SK-N-SH (cell line): ENCODE measurements around the gene ANK2. TPM values are rescaled to one million over a fixed set of nuclear protein-coding genes. Genes with fewer than 3 reads are reported as not detected.

Experiments used
- CTCF ChIA-PET: fragments of 300-600, 350-600 bp; formaldehyde crosslinking; extraction: SDS; loops from one replicate; lab custom pipeline; 2021; lab: Yijun Ruan, JAX
- POLR2A ChIA-PET: fragments of 350-600 bp; sonication (Branson Sonifier 250); formaldehyde crosslinking; extraction: SDS; loops from one replicate; lab custom pipeline; 2020; ENCODE audit warnings: antibody characterized with exemption, inconsistent platforms; lab: Yijun Ruan, JAX
- DNase-seq: peaks from one replicate; pipeline ENCODE4 v3.0.0; 2012
- H2AFZ ChIP-seq: fragments of 200-600 bp; sonication (generic); 2 replicates; pipeline ENCODE4 v1.8.1; 2016; ENCODE audit warnings: antibody characterized with exemption, mild to moderate bottlenecking, low read depth
- H3F3A ChIP-seq: fragments of 200-600 bp; sonication (generic); replicated peaks from 2 replicates; pipeline ENCODE3; 2016; ENCODE audit warnings: antibody characterized with exemption, mild to moderate bottlenecking; ENCODE audit not compliant: insufficient read depth
- H3K27ac ChIP-seq, 2 experiments: fragments of 200-500 bp in 1 of 2; fragments of 200-600 bp in 1 of 2; sonication (Bioruptor generic) in 1 of 2; sonication (generic), shearing (Covaris generic) in 1 of 2; 2 replicates each; pipeline versions ENCODE4 v1.5.1 to v1.6.1; 2014 to 2016; ENCODE audit warnings: low read depth in 2 of 2, inconsistent platforms in 1 of 2, low read length in 1 of 2, mild to moderate bottlenecking in 1 of 2, mixed read lengths in 1 of 2
- H3K27me3 ChIP-seq: fragments of 200-600 bp; sonication (generic), shearing (Covaris generic); 2 replicates; pipeline ENCODE4 v1.6.1; 2016; ENCODE audit warnings: mixed run types; ENCODE audit not compliant: insufficient read depth
- H3K36me3 ChIP-seq, 2 experiments: fragments of 200-500 bp in 1 of 2; fragments of 200-600 bp in 1 of 2; sonication (Bioruptor generic) in 1 of 2; sonication (generic) in 1 of 2; replicated peaks in 1 of 2; 2 replicates each; pipeline versions ENCODE3 to v1.5.1; 2014 to 2016; ENCODE audit warnings: low read length in 1 of 2, mild to moderate bottlenecking in 1 of 2; ENCODE audit not compliant: insufficient read depth in 2 of 2, control insufficient read depth in 1 of 2
- H3K4me1 ChIP-seq, 2 experiments: fragments of 200-500 bp in 1 of 2; fragments of 200-600 bp in 1 of 2; sonication (Bioruptor generic) in 1 of 2; sonication (generic), shearing (Covaris generic) in 1 of 2; 2 replicates each; pipeline versions ENCODE4 v1.5.1 to v1.6.1; 2014 to 2016; ENCODE audit warnings: low read depth in 1 of 2, low read length in 1 of 2, mixed run types in 1 of 2; ENCODE audit not compliant: insufficient read depth in 2 of 2, control insufficient read depth in 1 of 2
- H3K4me2 ChIP-seq: fragments of 200-600 bp; sonication (generic), shearing (Covaris generic); 2 replicates; pipeline ENCODE4 v1.6.1; 2017; ENCODE audit warnings: mixed run types
- H3K4me3 ChIP-seq, 2 experiments: fragments of 200-500 bp in 1 of 2; fragments of 200-600 bp in 1 of 2; sonication (Bioruptor generic) in 1 of 2; sonication (generic), shearing (Covaris generic) in 1 of 2; 2 replicates each; pipeline versions ENCODE4 v1.5.1 to v1.8.1; 2014 to 2016; ENCODE audit warnings: low read depth in 2 of 2, inconsistent platforms in 1 of 2, low read length in 1 of 2, mild to moderate bottlenecking in 1 of 2, mixed read lengths in 1 of 2, moderate library complexity in 1 of 2
- H3K79me2 ChIP-seq: fragments of 200-600 bp; sonication (generic); 2 replicates; pipeline ENCODE4 v1.8.1; 2017; ENCODE audit warnings: mild to moderate bottlenecking; ENCODE audit not compliant: insufficient read depth
- H3K9ac ChIP-seq: fragments of 200-600 bp; sonication (generic); 2 replicates; pipeline ENCODE4 v1.6.1; 2017; ENCODE audit warnings: mixed run types
- H3K9me2 ChIP-seq: fragments of 200-600 bp; sonication (generic); 2 replicates; pipeline ENCODE4 v1.6.1; 2017; ENCODE audit warnings: mixed run types
- H3K9me3 ChIP-seq: fragments of 200-600 bp; sonication (generic); 2 replicates; pipeline ENCODE4 v1.6.1; 2017; ENCODE audit warnings: mixed run types, mild to moderate bottlenecking, moderate library complexity
- H4K20me1 ChIP-seq: fragments of 200-600 bp; sonication (generic); 2 replicates; pipeline ENCODE4 v1.6.1; 2017; ENCODE audit warnings: mild to moderate bottlenecking, mixed run types; ENCODE audit not compliant: insufficient read depth
- CHD2 ChIP-seq: fragments of 150-350 bp; IDR thresholded peaks from 2 replicates; pipeline ENCODE4 v1.6.1; 2018; ENCODE audit warnings: low read length; ENCODE audit not compliant: partially characterized antibody
- ELF1 ChIP-seq: IDR thresholded peaks from 2 replicates; pipeline ENCODE4 v1.4.0; 2012
- EZH2phosphoT487 ChIP-seq: fragments of 200-600 bp; sonication (generic); IDR thresholded peaks from 2 replicates; pipeline ENCODE4 v1.6.1; 2017; ENCODE audit warnings: low read depth, mixed run types, mild to moderate bottlenecking, antibody characterized with exemption, moderate library complexity, borderline replicate concordance
- FOSL2 ChIP-seq: IDR thresholded peaks from 2 replicates; pipeline ENCODE4 v1.4.0; 2012; ENCODE audit warnings: low read depth, mild to moderate bottlenecking, moderate library complexity, borderline replicate concordance
- FOXJ3 ChIP-seq: sonication (generic); formaldehyde crosslinking; IDR thresholded peaks from 2 replicates; pipeline ENCODE4 v1.5.1; 2020; ENCODE audit warnings: mild to moderate bottlenecking, missing genetic modification reagents
- GABPA ChIP-seq: IDR thresholded peaks from 2 replicates; pipeline ENCODE4 v1.4.0; 2012; ENCODE audit warnings: low read depth, mild to moderate bottlenecking
- IRF3 ChIP-seq: fragments of 150-350 bp; IDR thresholded peaks from 2 replicates; pipeline ENCODE4 v1.6.1; 2016; ENCODE audit warnings: mild to moderate bottlenecking, low read depth, low read length
- MAX ChIP-seq: IDR thresholded peaks from 2 replicates; pipeline ENCODE4 v1.4.0; 2012; ENCODE audit warnings: low read depth
- MEF2A ChIP-seq: IDR thresholded peaks from 2 replicates; pipeline ENCODE4 v1.4.0; 2012; ENCODE audit warnings: low read depth, borderline replicate concordance
- NFIC ChIP-seq: IDR thresholded peaks from 2 replicates; pipeline ENCODE4 v1.4.0; 2012; ENCODE audit warnings: borderline replicate concordance
- RCOR1 ChIP-seq: fragments of 150-350 bp; IDR thresholded peaks from 2 replicates; pipeline ENCODE4 v1.6.1; 2017; ENCODE audit warnings: antibody characterized with exemption, low read length
- REST ChIP-seq: IDR thresholded peaks from 2 replicates; pipeline ENCODE4 v1.6.1; 2012; ENCODE audit warnings: mild to moderate bottlenecking, low read depth, low read length, moderate library complexity
- RFX5 ChIP-seq: IDR thresholded peaks from 2 replicates; pipeline ENCODE4 v1.6.1; 2012; ENCODE audit warnings: mild to moderate bottlenecking, improper control_type of control experiment, low read length
- SIN3A ChIP-seq: IDR thresholded peaks from 2 replicates; pipeline ENCODE4 v1.6.1; 2012; ENCODE audit warnings: low read depth, mild to moderate bottlenecking, low read length, moderate library complexity, borderline replicate concordance
- TEAD4 ChIP-seq: IDR thresholded peaks from 2 replicates; pipeline ENCODE4 v1.4.0; 2012; ENCODE audit warnings: mild to moderate bottlenecking, borderline replicate concordance; ENCODE audit not compliant: insufficient read depth
- USF2 ChIP-seq: fragments of 150-350 bp; IDR thresholded peaks from 2 replicates; pipeline ENCODE4 v1.6.1; 2017; ENCODE audit warnings: antibody characterized with exemption, low read length, low read depth, borderline replicate concordance
- YY1 ChIP-seq: IDR thresholded peaks from 2 replicates; pipeline ENCODE4 v1.4.0; 2012; ENCODE audit warnings: low read depth, mild to moderate bottlenecking
- WGBS: methylation state at CpG from one replicate; pipeline ENCODE4 v1.1.6; 2017; ENCODE audit warnings: low lambda C conversion rate; 5-methylcytosine and 5-hydroxymethylcytosine counted together
- polyA plus RNA-seq, 3 experiments: library from polyadenylated mRNA; depleted of rRNA; stranded (reverse); fragments of >200 nt; gene quantifications; 2 replicates each; pipeline ENCODE4 v1.2.3, GENCODE V29; 2012

The ANK2 gene
- polyA plus RNA-seq, 1 of the 3 experiments (the other 2 are of a cell fraction) = 0.69 TPM

- H3K4me2 ChIP-seq = no peak overlapping the region
- ChIA-PET CTCF (interaction anchor here (1.4 kb wide), 1 partner anchor 44 kb away, joined by 3 read pairs; no protein-coding TSS in a partner anchor), POLR2A (no interaction called here)
- no peaks in the 10 kb centered on the region for H3K9me2 ChIP-seq
- 77% methylated on average over 3 of the region's 3 CpGs for WGBS
- H3K27ac ChIP-seq = no peak overlapping the region
- no peaks in the 10 kb centered on the region for H3F3A ChIP-seq
- H4K20me1 ChIP-seq = no peaks in the 10 kb centered on the region
- no peak for DNase-seq
- no peaks in the 10 kb centered on the region for H3K36me3 ChIP-seq
- H2AFZ ChIP-seq = no peak overlapping the region
- peaks cover 0 to 3% of the 10 kb centered on the region in 2 experiments; a peak in 2 of 4 replicates for H3K4me1 ChIP-seq
- no peaks in the 10 kb centered on the region; the same call in 1 of the 2 replicates for H3K9me3 ChIP-seq
- H3K9ac ChIP-seq = no peak overlapping the region
- H3K27me3 ChIP-seq = no peaks in the 10 kb centered on the region
- no peaks in the 10 kb centered on the region for H3K79me2 ChIP-seq
- H3K4me3 ChIP-seq = no peak overlapping the region
- TF ChIP-seq USF2 (no peak), TEAD4 (no peak), NFIC (no peak), SIN3A (no peak), MAX (no peak), RCOR1 (no peak), IRF3 (no peak), ELF1 (no peak), RFX5 (no peak), GABPA (no peak), EZH2phosphoT487 (no peak), MEF2A (no peak), YY1 (no peak), FOSL2 (no peak), REST (no peak), CHD2 (no peak), FOXJ3 (CRISPR knock-in tag) (no peak)
Observed at GRCh38 chr4:113117358-113117702, 67.9 kb downstream of the ANK2 start.
